Measurements from ENCODE around the gene MALAT1.

The MALAT1 gene

GRCh38 chr11:65546217-65546958 lies 47.5 kb downstream of the MALAT1 start:
- no peaks in the 10 kb centered on the region for H3K27me3 Mint-ChIP-seq (ENCODE audit: low read depth)
- peaks cover 40% of the 10 kb centered on the region for H3K36me3 Mint-ChIP-seq (ENCODE audit: low read depth)
- no peaks in the 10 kb centered on the region for H3K9me3 Mint-ChIP-seq
- peaks cover 39% of the 10 kb centered on the region for H3K4me1 Mint-ChIP-seq (ENCODE audit: low read depth)
- peak overlapping the region; percentile 73 for H3K4me3 Mint-ChIP-seq
- H3K27ac Mint-ChIP-seq, result peak overlapping the region; percentile 79

DNA sequence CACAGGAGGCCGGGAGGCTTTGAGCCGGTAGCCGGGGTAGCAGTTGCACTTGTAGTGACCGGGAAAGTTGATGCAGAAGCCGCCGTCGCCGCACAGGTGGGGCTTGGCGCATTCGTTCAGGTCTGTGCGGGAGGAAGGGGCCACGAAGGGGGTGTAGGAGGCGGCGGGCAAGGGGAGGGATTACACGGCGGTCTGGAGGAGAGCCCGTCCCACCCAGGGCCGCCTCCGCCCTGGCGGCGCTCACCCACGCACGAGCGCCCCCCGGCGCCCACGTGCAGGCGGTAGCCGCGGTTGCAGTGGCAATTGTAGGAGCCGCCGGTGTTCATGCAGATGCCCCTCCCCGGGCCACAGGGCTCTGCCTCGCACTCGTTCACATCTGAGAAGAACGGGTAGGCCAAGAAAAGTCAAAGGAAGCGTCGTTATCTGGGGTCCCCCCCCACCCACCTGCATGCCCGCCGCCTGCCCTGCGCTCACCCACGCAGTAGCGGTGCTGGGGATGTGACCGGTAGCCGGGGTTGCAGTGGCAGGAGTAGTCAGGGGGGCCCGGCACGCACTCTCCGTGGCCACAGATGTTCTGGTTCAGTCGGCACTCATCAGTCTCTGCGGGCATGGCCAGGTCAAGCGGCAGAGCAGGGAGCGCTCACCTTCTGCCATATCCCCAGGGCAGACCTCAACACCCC lies 48.7 kb downstream of the MALAT1 start:
- peaks cover 48% of the 10 kb centered on the region for H3K4me1 Mint-ChIP-seq (ENCODE audit: low read depth)
- no peak overlapping the region for H3K27ac Mint-ChIP-seq
- H3K4me3 Mint-ChIP-seq, result peak overlapping the region; percentile 26
- H3K27me3 Mint-ChIP-seq (ENCODE audit: low read depth), result no peaks in the 10 kb centered on the region
- peaks cover 52% of the 10 kb centered on the region for H3K36me3 Mint-ChIP-seq (ENCODE audit: low read depth)
- no peaks in the 10 kb centered on the region for H3K9me3 Mint-ChIP-seq

DNA sequence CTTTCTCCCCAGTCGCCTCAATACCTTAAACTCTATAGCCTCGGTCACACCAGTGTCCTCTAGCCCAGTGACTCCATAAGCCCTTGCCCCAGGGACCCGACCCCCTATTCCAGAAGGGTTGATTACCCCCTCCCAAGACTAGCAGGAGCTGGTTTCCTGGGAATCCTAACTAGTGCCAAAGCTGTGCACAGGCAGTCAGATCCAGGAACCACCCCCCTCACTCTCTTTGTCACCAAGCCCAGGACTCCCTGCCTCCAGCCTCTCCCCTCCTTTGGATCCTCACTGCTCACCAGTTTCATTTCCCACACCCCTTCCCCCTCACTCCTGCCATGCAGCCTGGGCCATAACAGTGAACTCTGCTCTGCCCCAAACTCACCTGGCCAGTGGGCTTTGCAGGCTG lies 49.5 kb downstream of the MALAT1 start:
- H3K4me3 Mint-ChIP-seq, result peak overlapping the region; percentile 53
- peaks cover 52% of the 10 kb centered on the region for H3K4me1 Mint-ChIP-seq (ENCODE audit: low read depth)
- peaks cover 50% of the 10 kb centered on the region for H3K36me3 Mint-ChIP-seq (ENCODE audit: low read depth)
- no peaks in the 10 kb centered on the region for H3K9me3 Mint-ChIP-seq
- no peaks in the 10 kb centered on the region for H3K27me3 Mint-ChIP-seq (ENCODE audit: low read depth)
- no peak overlapping the region for H3K27ac Mint-ChIP-seq

DNA sequence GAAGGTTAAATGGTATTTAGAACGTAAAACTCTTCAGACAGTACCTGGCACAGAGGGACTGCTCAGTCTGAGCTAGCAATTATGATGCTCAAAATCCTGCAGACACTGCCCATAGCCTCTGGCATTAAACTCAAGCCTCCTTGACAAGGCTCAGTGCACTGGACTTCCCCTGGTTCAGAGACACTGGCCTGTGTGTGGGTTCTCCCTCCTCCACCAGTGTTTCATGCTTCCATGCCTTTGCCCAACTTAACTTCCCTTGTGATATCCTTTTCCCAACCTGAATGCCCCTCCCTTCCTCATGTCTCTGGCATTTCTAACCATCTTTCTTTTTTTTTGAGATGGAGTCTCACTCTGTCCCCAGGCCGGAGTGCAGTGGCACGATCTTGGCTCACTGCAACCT lies 50.3 kb downstream of the MALAT1 start:
- peaks cover 48% of the 10 kb centered on the region for H3K36me3 Mint-ChIP-seq (ENCODE audit: low read depth)
- no peaks in the 10 kb centered on the region for H3K9me3 Mint-ChIP-seq
- no peak overlapping the region for H3K27ac Mint-ChIP-seq
- H3K27me3 Mint-ChIP-seq (ENCODE audit: low read depth), result no peaks in the 10 kb centered on the region
- no peak overlapping the region for H3K4me3 Mint-ChIP-seq
- H3K4me1 Mint-ChIP-seq (ENCODE audit: low read depth), result peaks cover 51% of the 10 kb centered on the region

DNA sequence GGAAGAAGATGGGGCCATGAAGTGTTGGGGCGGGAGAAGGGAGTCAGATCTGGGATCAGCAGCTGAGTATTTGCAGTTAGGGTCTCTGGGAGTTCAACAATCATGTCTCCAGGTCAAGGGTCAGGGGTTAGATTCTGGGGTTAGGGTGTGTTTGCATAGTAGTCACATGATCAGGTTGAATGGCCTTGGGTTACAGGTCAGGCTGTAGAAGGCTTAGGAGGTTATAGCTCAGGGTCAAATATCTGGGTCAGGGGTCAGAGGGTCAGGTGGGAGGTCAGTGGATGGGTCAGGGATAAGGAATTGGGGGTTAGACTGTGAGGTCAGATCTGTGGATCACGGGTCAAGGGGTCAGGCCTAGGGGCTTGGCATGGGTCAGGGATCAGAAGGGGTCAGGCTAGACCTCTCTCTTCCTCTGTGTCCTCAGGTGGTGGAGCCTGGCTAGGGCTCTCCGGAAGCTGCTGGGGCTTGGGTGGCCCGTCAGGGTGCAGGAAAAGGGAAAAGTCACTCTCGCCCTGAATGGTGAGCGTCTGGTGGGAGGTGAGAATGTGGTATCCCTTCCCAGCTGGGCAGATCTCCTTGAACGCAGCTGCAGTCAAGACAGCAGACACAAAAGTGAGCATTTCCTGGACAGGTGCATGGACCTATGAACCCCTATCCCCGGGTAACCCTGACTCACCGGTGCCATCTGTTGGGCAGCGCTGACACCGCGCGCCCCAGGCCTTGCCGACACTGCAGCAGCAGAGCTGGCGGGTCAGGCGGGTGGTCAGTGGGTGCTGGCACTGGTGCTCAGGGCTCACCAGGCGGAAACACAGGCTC lies 52.9 kb downstream of the MALAT1 start:
- Mint-ChIP-seq H3K9me3 (no peaks in the 10 kb centered on the region), H3K4me1 (ENCODE audit: low read depth) (peaks cover 55% of the 10 kb centered on the region), H3K36me3 (ENCODE audit: low read depth) (peaks cover 33% of the 10 kb centered on the region), H3K4me3 (peak overlapping the region; percentile 60), H3K27ac (peak overlapping the region; percentile 82), H3K27me3 (ENCODE audit: low read depth) (no peaks in the 10 kb centered on the region)

GRCh38 chr11:65552388-65552951 lies 53.6 kb downstream of the MALAT1 start:
- Mint-ChIP-seq H3K9me3 (no peaks in the 10 kb centered on the region), H3K4me3 (peak overlapping the region; percentile 5), H3K36me3 (ENCODE audit: low read depth) (peaks cover 37% of the 10 kb centered on the region), H3K27ac (peak overlapping the region; percentile 82), H3K4me1 (ENCODE audit: low read depth) (peaks cover 60% of the 10 kb centered on the region), H3K27me3 (ENCODE audit: low read depth) (no peaks in the 10 kb centered on the region)

DNA sequence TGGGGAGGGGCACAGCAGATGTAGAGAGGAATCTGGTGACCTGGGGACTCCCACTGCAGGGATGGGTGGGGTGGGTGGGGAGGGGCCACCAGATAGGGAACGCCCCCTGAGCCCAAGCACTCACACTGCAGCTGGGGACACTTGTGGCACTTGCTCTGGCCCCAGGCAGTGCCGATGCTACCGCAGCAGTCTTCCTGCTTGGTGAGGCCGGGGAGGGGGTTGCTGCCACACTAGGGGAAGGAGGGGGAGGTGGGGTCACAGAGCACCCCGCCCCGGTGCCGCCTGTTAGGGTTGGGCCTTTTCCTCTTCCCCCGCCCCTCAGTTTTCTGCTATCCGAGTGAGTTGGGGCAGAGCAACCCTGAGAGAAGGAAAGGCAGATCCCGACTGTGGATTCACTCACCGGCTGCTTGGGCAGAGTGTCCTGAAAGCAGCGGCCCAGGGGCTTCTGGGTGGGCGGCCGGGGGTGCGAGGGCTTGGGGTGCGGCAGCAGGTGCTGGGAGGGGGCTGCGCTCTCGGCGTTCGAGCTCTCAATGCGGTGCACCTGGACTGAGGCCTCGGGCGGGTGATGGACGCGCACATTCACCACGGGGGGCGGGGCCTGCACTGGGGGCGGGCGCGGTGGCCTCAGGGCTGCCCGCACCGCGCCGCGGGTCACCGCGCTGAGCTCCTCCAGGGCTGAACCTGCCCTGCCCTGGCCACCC lies 54.6 kb downstream of the MALAT1 start:
- Mint-ChIP-seq H3K27me3 (ENCODE audit: low read depth) (no peaks in the 10 kb centered on the region), H3K4me1 (ENCODE audit: low read depth) (peaks cover 53% of the 10 kb centered on the region), H3K27ac (peak overlapping the region; percentile 68), H3K36me3 (ENCODE audit: low read depth) (peaks cover 33% of the 10 kb centered on the region), H3K9me3 (no peaks in the 10 kb centered on the region), H3K4me3 (no peak overlapping the region)

DNA sequence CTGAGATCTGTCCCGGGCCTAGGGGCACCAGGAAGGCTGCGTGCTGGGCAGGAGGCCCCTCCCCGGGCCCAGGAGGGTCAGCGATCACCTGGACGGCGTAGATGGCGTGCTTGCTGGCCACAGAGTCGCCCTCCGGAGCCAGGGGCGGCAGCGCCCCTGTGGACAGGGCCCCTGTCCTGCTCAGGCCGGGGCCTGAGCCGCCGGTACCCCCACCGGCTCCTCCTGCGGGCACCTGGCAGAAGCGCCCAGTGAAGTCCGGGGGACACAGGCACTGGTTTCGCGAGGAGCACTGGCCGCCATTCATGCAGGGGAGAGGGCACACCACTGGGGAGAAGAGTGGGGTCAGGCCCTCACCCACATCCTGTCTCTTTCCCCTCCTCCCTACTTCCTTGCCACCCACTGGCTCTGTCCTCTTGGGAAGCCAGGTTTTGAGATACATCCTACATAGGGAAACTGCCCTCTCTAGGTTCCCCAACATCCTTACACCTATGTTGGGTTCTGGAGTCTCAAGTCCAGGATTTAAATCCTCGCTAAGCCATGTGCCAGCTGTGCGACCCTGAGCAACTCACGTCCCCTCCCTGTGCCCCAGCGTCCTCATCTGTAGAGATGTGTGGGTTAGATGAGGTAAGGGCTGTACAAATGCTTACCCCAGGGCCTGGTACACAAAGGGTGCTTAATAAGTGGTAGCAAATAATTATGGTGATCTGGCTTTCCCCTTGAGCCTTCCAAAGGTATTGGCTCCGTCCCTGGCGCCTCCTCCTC lies 55.4 kb downstream of the MALAT1 start:
- Mint-ChIP-seq H3K27me3 (ENCODE audit: low read depth) (no peaks in the 10 kb centered on the region), H3K4me3 (peak overlapping the region; percentile 49), H3K27ac (peak overlapping the region; percentile 70), H3K9me3 (no peaks in the 10 kb centered on the region), H3K36me3 (ENCODE audit: low read depth) (peaks cover 30% of the 10 kb centered on the region), H3K4me1 (ENCODE audit: low read depth) (peaks cover 52% of the 10 kb centered on the region)

DNA sequence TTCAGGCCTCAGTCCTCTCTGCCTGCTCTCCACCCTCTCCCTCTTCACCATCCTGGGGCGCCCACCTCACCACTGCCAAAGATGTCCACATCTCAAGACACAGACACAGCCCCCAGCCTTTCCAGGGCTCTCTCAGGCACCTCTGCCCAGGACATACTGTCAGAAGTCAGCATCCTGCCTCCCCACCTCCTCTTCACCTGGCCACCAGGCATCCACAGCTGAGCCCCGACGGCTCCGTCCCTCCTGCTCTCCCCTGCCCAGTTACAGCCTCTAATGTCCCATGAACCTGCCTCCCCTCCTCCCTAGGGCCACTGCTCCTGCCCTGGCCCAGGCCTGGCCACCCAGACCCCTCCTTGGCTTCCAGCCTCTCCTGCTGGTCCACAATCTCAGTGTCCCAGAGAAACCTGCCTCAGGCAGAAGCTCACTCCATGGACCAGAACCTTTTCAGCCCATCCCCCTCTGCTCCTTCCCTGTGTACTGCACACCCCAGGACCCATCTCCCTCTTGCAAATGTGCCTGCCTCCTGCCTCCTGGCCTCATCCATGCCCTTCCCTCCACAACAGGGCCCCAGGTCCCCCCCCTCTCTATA lies 56.1 kb downstream of the MALAT1 start:
- Mint-ChIP-seq H3K4me3 (peak overlapping the region; percentile 49), H3K27me3 (ENCODE audit: low read depth) (no peaks in the 10 kb centered on the region), H3K36me3 (ENCODE audit: low read depth) (peaks cover 26% of the 10 kb centered on the region), H3K4me1 (ENCODE audit: low read depth) (peaks cover 54% of the 10 kb centered on the region), H3K9me3 (no peaks in the 10 kb centered on the region), H3K27ac (peak overlapping the region; percentile 41)

DNA sequence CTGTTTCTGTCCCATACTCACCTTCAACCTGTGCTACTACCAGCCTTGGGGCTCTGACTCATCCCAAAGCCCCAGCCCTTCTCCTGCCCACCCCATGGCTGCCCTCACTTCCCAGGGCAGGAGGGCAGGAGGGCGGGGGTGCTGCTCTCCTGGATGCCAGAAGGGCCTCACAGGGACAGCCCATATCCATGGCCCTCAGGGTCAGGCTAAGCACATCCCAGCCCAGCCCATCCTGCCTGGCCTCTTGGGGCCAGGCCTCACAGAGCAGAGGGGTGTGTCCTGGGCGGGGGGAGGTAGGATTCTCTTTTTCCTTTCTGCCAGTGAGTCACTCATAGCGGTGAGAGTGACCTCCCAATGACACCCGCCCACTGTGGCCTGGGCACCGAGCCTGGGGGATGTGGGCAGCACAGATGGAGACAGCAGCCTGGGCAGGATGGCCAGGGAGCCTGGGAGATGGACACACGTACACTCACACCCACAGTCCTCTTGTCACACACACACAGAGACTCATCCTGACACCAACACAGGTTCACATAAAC lies 56.9 kb downstream of the MALAT1 start:
- H3K4me1 Mint-ChIP-seq (ENCODE audit: low read depth), result peaks cover 61% of the 10 kb centered on the region
- H3K27ac Mint-ChIP-seq, result peak overlapping the region; percentile 85
- H3K27me3 Mint-ChIP-seq (ENCODE audit: low read depth), result no peaks in the 10 kb centered on the region
- H3K36me3 Mint-ChIP-seq (ENCODE audit: low read depth), result peaks cover 23% of the 10 kb centered on the region
- no peaks in the 10 kb centered on the region for H3K9me3 Mint-ChIP-seq
- peak overlapping the region; percentile 86 for H3K4me3 Mint-ChIP-seq
